Measurements from ENCODE around the gene ARHGEF5.

Gene ARHGEF5

DNA sequence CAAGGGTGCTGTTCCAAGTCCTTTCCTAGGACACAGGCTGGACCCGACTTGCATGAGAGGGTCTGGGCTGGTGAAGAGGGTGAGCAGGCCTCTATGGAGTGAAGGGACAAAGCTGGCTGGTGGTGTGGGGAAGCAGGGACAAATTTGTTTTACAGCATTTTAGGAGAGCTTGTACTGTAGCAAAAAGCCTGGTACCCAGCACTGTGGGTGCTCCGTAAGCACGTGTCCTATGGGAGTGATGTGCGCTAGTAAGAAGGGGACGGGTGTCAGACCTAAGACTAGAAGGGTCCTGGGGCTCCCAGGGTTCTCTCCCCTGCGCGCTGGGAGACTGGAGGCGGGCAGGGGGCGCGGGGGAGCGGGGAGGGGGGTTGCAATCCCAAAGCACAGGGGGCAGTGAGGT, 47.9 kb downstream of the ARHGEF5 start:
- TF ChIP-seq, protein P1, sequence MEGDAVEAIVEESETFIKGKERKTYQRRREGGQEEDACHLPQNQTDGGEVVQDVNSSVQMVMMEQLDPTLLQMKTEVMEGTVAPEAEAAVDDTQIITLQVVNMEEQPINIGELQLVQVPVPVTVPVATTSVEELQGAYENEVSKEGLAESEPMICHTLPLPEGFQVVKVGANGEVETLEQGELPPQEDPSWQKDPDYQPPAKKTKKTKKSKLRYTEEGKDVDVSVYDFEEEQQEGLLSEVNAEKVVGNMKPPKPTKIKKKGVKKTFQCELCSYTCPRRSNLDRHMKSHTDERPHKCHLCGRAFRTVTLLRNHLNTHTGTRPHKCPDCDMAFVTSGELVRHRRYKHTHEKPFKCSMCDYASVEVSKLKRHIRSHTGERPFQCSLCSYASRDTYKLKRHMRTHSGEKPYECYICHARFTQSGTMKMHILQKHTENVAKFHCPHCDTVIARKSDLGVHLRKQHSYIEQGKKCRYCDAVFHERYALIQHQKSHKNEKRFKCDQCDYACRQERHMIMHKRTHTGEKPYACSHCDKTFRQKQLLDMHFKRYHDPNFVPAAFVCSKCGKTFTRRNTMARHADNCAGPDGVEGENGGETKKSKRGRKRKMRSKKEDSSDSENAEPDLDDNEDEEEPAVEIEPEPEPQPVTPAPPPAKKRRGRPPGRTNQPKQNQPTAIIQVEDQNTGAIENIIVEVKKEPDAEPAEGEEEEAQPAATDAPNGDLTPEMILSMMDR (IDR thresholded peaks at IDR 0.05; ENCODE audit: insufficient read depth, low read length, poor library complexity, severe bottlenecking) = no peak
- no peak for TF ChIP-seq EZH2phosphoT487 (conservative IDR thresholded peaks at IDR 0.05; ENCODE audit: low read length)
- H3K4me2 ChIP-seq (ENCODE audit: low read depth, low read length, poor library complexity, severe bottlenecking) = no peak overlapping the region
- H3K79me2 ChIP-seq (ENCODE audit: insufficient read depth, low read length) = no peaks in the 10 kb centered on the region
- no peaks in the 10 kb centered on the region for H3K9me2 ChIP-seq (replicated peaks; ENCODE audit: insufficient read depth, low read length)
- H2AFZ ChIP-seq (ENCODE audit: low read depth, low read length, severe bottlenecking) = no peak overlapping the region
- no peak overlapping the region for H3K4me3 ChIP-seq (ENCODE audit: insufficient read depth, low read length, poor library complexity, severe bottlenecking)
- no peaks in the 10 kb centered on the region for H3K27me3 ChIP-seq (ENCODE audit: low read length)
- no peaks in the 10 kb centered on the region for H3F3A ChIP-seq (ENCODE audit: insufficient read depth)
- no peaks in the 10 kb centered on the region for H4K20me1 ChIP-seq (ENCODE audit: low read depth, low read length)
- H3K9ac ChIP-seq (ENCODE audit: low read length) = no peak overlapping the region
- H3K9me3 ChIP-seq (ENCODE audit: insufficient read depth, low read length) = no peaks in the 10 kb centered on the region
- no peak overlapping the region for H3K27ac ChIP-seq (ENCODE audit: low read depth, low read length)
- H3K36me3 ChIP-seq (ENCODE audit: low read length) = no peaks in the 10 kb centered on the region

DNA sequence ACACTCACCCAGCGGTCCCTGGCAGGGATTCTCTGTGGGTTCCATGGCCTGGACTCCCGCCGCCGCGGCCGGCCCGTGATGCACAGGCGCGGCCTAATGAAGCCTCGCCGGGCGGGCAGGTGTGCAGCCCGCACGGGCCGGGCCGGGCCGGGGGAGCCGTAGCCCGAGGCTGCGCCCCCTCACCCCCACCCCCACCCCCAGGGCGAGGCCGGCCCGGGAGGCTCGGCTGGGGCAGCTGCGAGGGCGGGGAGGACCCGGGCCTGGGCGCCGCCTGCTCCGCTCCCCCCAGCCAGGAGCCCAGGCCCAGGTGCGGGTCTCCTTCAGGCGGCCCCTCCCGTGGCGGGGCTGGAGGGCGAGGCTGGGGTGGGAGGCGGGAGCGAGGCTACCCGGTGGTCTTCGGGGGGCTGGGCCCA, 48.5 kb downstream of the ARHGEF5 start, which contains the start of gene NOBOX:
Gene NOBOX, minus strand, starts transcription at position 45 of the 413 bp plus-strand sequence.
- no peak within 1 kb of the TSS for H3K4me3 ChIP-seq (ENCODE audit: insufficient read depth, low read length, poor library complexity, severe bottlenecking)
- TF ChIP-seq EZH2phosphoT487 (conservative IDR thresholded peaks at IDR 0.05; ENCODE audit: low read length) = no peak
- no peaks in the 10 kb centered on the region for H3K9me3 ChIP-seq (ENCODE audit: insufficient read depth, low read length)
- H3K9ac ChIP-seq (ENCODE audit: low read length) = no peak within 1 kb of the TSS
- no peaks in the 10 kb centered on the region for H4K20me1 ChIP-seq (ENCODE audit: low read depth, low read length)
- no peaks in the 10 kb centered on the region for H3K79me2 ChIP-seq (ENCODE audit: insufficient read depth, low read length)
- no peaks in the 10 kb centered on the region for H3K36me3 ChIP-seq (ENCODE audit: low read length)
- no peak within 1 kb of the TSS for H3K4me2 ChIP-seq (ENCODE audit: low read depth, low read length, poor library complexity, severe bottlenecking)
- no peaks in the 10 kb centered on the region for H3F3A ChIP-seq (ENCODE audit: insufficient read depth)
- no peak within 1 kb of the TSS for H2AFZ ChIP-seq (ENCODE audit: low read depth, low read length, severe bottlenecking)
- H3K27me3 ChIP-seq (ENCODE audit: low read length) = no peaks in the 10 kb centered on the region
- H3K27ac ChIP-seq (ENCODE audit: low read depth, low read length) = no peak within 1 kb of the TSS
- H3K9me2 ChIP-seq (replicated peaks; ENCODE audit: insufficient read depth, low read length) = no peaks in the 10 kb centered on the region

DNA sequence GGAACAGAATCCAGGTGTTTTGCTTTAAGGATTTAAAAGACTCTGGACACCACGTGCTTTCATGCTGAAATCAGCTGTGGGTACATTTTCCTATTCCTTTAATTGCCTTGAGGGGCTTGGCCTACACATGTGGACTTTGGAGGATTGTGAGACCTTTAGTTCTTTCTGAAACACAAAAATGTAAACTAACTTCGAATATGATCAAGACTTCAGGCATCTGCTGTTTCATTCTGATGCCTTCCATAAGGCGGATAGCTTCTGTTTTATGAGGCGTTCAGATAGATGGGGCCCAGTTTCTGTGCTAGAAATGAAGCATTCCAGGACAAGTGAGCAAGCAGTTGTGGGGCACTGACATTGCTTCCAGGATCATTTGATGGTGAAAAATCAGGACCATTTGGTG, 49.7 kb downstream of the ARHGEF5 start:
- no peak overlapping the region for H2AFZ ChIP-seq (ENCODE audit: low read depth, low read length, severe bottlenecking)
- no peaks in the 10 kb centered on the region for H3K27me3 ChIP-seq (ENCODE audit: low read length)
- no peak overlapping the region for H3K4me2 ChIP-seq (ENCODE audit: low read depth, low read length, poor library complexity, severe bottlenecking)
- H3F3A ChIP-seq (ENCODE audit: insufficient read depth) = no peaks in the 10 kb centered on the region
- H3K9me2 ChIP-seq (replicated peaks; ENCODE audit: insufficient read depth, low read length) = no peaks in the 10 kb centered on the region
- no peak overlapping the region for H3K27ac ChIP-seq (ENCODE audit: low read depth, low read length)
- no peaks in the 10 kb centered on the region for H3K9me3 ChIP-seq (ENCODE audit: insufficient read depth, low read length)
- H3K36me3 ChIP-seq (ENCODE audit: low read length) = no peaks in the 10 kb centered on the region
- H3K9ac ChIP-seq (ENCODE audit: low read length) = no peak overlapping the region
- TF ChIP-seq EZH2phosphoT487 (conservative IDR thresholded peaks at IDR 0.05; ENCODE audit: low read length) = no peak
- TF ChIP-seq, protein P1 (IDR thresholded peaks at IDR 0.05; ENCODE audit: insufficient read depth, low read length, poor library complexity, severe bottlenecking) = no peak
- no peak overlapping the region for H3K4me3 ChIP-seq (ENCODE audit: insufficient read depth, low read length, poor library complexity, severe bottlenecking)
- H4K20me1 ChIP-seq (ENCODE audit: low read depth, low read length) = no peaks in the 10 kb centered on the region
- no peaks in the 10 kb centered on the region for H3K79me2 ChIP-seq (ENCODE audit: insufficient read depth, low read length)

DNA sequence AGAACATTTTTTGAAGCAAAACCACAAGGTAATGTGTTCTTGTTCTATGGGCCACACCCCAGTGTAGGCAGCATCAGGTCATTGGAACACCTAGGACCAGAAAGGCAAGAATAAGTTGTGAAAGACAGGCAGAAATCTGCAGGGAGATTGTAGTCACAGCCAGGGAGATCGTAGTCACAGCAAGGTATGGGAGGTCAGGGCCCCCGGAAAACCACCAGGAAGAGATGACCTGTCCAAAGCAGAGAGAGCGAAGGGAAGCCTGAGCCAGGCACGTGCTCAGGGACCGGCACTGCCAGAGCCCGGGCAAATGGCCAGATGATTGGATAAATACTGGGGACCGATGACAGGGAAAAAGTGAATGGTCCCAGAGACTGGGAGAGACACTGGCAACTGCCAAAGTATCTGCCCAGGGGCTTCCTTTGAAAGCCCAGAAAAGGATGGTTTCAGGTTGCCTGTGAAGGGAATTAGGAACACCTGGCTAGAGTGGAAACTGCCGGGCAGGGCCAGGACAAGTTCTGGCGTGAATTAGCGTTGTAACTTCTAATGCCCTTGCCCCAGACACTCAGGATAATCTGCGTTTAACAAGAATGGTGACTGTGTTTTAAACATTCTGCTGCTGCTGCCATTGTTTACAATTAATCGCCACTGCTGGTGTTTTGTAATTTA, 52.2 kb downstream of the ARHGEF5 start:
- Histone ChIP-seq H3K79me2 (ENCODE audit: insufficient read depth, low read length) (no peaks in the 10 kb centered on the region), H3K4me3 (ENCODE audit: insufficient read depth, low read length, poor library complexity, severe bottlenecking) (no peak overlapping the region), H3F3A (ENCODE audit: insufficient read depth) (no peaks in the 10 kb centered on the region), H3K4me2 (ENCODE audit: low read depth, low read length, poor library complexity, severe bottlenecking) (no peak overlapping the region), H2AFZ (ENCODE audit: low read depth, low read length, severe bottlenecking) (no peak overlapping the region), H3K9ac (ENCODE audit: low read length) (no peak overlapping the region), H3K27me3 (ENCODE audit: low read length) (no peaks in the 10 kb centered on the region), H3K36me3 (ENCODE audit: low read length) (no peaks in the 10 kb centered on the region), H3K27ac (ENCODE audit: low read depth, low read length) (no peak overlapping the region), H3K9me2 (replicated peaks; ENCODE audit: insufficient read depth, low read length) (no peaks in the 10 kb centered on the region), H4K20me1 (ENCODE audit: low read depth, low read length) (no peaks in the 10 kb centered on the region), H3K9me3 (ENCODE audit: insufficient read depth, low read length) (no peaks in the 10 kb centered on the region)
- TF ChIP-seq EZH2phosphoT487 (conservative IDR thresholded peaks at IDR 0.05; ENCODE audit: low read length) = no peak
- TF ChIP-seq, protein P1 (IDR thresholded peaks at IDR 0.05; ENCODE audit: insufficient read depth, low read length, poor library complexity, severe bottlenecking) = no peak

Data from SU-DHL-6 (cell line).